DMS53 treated with DMSO at 0.1 percent for 48 hours (cell line): ENCODE measurements around the gene PCDHGC5.
A peak's percentile ranks its signal among the peaks of the same experiment; 100 is the strongest.

Source experiments
- DNase-seq: peaks from one replicate; lab custom pipeline; 2025; ENCODE audit not compliant: unreplicated experiment; lab: John Stamatoyannopoulos, UW

Gene PCDHGC5

DNA sequence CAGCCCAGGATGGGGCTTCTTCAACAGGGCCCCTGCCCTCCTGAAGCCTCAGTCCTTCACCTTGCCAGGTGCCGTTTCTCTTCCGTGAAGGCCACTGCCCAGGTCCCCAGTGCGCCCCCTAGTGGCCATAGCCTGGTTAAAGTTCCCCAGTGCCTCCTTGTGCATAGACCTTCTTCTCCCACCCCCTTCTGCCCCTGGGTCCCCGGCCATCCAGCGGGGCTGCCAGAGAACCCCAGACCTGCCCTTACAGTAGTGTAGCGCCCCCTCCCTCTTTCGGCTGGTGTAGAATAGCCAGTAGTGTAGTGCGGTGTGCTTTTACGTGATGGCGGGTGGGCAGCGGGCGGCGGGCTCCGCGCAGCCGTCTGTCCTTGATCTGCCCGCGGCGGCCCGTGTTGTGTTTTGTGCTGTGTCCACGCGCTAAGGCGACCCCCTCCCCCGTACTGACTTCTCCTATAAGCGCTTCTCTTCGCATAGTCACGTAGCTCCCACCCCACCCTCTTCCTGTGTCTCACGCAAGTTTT is 23.6 kb downstream of the PCDHGC5 start:
- DNase-seq, result peak; percentile 52

DNA sequence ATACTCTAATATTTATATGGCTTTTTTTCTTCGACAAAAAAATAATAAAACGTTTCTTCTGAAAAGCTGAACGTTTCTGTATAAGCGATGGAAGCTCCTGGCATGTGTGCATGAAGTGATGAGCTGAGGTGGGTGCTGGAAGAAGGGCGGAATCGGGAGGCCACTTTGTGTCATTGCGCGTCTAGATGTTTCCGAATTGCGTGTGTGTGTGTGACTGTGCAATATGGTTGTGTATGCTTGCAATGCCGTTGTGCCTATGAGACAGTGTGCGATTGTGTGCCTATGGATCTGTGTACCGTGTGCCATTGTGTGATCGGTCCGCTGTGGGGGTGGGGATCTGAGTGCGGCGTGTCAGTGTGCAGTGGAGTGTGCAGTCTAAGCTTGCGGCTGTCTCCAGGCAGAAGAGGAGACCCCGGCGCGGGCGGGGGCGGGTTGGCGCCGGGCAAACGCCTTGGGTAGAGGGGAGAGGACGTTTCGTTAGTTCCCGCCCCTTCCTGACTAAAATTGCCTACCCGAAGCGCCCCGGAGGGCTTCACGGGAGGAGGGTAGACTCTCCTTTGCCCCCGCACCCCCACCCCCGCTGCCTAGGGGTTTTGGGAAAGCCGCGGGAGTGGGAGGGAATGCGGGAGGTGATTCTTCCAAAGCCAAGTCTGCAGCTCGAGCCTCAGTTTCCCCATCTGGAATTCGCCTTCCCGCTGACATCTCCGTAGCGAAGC is 24.2 kb downstream of the PCDHGC5 start:
- DNase-seq, result no peak

DNA sequence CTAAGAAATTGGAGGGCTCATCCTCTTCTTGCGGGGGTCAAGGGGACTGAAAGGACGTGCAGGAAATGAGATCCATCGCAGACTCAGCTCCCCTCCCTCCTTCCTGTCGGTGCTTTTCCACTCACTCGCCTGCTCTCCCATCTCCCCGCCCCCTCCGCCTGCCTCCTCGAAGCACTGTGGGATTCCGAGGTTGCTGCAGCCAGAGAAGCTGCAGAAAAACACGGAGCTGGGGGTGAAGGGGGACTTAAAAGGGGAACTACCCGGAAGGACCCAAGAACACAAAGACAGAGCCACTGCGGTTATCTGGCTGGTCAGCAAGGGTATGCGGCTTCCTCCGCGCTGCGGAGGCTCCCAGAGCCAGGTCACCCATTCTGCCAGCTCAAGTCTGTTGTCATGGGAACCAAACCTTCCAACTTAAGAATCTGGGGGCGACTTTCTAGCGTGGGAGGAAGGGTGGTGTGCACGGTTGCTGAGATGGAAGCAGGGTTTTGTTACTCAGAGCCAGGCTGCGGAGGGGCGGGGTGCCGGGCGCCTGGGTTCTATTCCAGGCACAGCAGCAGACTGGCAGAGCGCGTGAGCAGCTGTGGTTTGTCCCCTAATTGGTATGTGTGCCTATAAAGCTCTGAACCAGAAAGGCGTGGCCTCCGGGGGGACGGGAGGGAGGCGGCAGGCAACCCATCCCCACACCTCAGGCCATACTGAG is 24.9 kb downstream of the PCDHGC5 start:
- no peak for DNase-seq

DNA sequence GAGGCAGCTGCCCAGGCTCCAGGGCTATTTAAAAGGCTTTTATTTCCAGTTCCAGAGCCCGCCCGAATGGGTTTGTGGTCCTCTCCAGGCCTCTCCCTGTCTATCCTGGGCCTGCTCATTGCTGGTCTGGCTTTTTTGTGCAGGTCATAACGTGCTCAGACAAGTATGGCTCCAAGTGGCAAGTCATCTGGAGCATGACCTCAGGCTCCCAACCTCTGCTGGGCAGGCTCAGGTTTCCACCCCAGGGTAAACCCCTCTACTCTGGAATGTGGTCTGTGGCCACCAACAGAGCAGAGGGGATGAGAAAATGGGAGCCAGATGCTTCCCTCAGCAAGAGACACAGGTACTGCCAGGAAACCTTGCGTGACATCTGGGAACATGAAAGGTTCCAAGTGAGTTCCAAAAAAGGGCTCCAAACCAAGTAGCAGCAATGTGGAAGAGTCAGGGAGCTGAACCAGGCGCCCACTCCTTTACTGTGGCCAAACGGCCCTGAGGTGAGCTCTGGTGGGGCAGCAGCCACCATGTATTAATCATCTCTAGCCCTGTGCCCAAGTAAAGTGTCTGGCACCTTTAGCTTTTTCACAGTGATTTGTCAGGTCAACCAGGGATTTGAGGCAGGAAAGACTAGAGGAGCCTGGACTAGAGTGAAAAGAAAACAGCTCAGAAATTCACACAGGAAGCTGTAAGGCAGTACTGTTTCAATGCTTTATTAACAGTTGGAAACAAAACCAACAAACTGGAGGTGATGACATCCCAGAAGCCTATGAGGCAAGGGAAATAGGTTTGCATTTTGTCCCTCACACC is 25.7 kb downstream of the PCDHGC5 start:
- no peak for DNase-seq

DNA sequence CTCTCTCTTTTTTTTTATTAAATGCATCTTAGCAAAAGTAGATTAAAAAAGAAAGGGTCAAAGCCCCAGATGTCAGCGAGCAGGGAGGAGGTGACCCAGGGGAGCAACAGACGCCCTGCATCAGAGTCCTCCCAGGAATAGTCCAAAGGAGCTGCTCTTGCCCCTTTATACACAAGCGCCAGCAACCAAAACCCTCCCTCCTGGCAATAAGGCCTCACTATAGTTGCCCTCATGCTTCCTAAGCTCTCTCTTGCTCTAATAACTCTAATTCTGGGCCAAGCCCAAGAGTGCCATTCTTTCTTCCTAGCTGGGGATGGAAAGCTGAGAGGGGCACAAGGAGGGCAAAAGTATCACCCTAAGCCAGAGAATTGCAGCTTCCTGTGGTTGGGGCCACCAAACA is 26.3 kb downstream of the PCDHGC5 start:
- DNase-seq, result no peak

DNA sequence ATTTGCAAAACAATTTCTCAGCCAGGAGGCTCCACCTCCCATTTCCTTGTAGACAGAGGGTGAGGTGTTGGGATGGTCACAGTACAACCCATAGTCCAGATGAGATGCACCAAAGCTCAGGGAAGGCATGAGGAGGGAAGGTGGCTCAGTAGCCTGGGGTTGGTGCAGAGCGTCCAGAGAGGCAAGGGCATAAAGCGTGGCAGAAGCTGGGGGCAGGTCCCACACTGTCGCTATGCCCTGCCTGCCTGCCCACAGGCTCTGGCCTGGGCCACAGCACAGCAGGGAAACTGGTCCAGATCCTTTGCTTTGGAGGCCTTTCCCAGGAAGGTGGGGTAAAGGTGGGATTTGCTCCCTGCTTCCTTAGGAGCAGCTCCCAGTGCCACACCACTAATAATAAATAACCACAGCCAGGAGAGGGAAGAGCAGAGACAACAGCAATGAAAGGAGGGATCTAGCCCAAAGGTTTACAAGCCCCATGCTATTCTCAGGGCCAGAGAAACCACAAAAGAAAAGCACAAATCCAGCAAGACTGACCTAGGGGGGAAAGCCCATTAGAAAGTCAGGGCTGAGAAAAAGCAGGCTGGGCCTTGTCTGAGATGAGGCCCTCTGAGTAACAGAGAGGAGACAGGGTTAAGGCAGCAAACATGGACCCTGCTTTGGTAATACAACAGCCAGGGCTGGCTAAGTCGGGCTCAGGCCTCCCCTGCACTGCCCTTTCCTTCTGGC is 27.2 kb downstream of the PCDHGC5 start:
- DNase-seq, result no peak

DNA sequence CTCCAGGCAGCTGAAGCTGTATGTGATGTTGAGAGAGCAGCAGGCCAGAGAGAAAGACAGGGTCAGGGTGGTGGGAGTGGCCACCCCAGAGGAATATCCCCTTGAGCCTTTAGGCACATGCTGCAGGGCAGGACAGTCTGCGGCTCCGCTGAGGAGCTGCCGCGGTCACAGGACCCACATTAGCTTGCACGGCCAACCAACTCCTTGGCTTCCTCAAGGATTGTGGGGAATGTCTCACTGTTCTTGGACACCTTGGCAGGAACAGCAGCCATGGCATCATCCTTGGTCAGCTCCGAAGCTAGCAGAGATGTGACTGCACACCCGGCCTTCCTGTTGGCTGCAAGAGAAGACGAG is 27.8 kb downstream of the PCDHGC5 start:
- no peak for DNase-seq

DNA sequence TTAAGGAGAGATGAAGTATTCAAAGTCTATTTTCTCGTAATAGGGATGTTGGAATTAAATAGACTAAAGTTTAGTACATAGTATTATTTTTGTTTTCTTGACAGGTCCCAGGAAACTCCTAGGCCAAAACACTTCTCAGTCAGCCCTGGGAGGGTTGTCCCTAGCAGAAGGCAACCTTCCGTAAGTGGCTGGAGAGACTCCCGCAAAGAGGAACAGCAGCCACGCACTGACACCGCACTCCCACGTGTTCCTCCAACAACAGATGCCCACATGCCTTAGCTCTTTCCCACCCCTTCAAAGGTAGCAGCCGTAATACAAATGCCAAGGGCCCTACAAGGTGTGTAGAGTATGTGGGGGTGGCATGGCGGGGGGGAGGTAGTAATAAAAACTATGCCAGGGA is 28.4 kb downstream of the PCDHGC5 start:
- DNase-seq, result no peak

DNA sequence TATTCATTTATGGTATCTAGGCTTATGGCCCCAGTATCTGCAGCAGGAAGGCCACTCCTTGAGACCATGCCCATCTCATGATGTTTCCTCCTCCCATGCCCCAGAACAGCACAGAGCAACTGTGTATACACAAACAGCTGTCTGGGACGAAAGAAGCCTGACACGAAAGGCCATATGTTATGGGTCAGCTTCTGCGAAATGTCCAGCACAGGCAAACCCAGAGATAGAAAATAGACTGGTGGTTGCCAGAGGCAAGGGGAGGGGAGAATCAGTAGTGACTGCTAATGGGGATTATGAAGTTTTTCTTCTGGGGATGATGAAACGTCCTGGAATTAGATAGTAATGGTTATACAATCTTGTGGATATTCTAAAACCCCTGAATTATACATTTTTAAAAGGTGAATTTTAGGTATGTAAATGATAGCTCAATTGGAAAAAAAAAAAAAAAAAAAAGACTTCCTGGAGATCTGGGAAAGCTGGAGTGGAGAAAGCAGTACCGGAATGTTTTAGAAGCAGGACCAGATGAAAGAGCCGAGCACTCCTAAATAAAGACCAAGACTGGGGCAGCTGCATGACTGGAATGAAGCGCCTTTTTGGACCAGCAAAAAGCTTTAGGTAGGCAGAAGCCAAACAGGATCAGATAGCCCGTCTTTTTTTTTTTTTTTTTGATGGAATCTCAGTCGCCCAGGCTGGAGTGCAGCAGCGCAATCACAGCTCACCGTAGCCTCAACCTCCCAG is 29.2 kb downstream of the PCDHGC5 start:
- no peak for DNase-seq

DNA sequence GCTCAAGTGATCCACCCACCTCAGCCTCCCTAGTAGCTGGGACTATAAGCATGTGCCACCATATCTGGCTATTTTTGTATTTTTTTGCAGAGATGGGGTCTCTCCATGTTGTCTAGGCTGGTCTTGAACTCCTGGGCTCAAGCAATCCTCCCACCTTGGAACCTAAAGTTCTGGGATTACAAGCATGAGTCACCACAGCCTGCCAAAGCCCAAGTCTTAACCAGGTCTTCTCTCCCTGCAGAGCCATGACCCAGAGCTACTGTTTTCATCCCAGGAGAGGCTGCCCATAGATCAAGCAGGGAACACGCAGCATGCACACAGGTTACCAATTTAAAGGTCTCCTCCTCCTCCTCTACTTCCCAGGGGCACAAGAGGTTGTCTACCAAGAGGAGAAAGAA is 29.7 kb downstream of the PCDHGC5 start:
- no peak for DNase-seq

DNA sequence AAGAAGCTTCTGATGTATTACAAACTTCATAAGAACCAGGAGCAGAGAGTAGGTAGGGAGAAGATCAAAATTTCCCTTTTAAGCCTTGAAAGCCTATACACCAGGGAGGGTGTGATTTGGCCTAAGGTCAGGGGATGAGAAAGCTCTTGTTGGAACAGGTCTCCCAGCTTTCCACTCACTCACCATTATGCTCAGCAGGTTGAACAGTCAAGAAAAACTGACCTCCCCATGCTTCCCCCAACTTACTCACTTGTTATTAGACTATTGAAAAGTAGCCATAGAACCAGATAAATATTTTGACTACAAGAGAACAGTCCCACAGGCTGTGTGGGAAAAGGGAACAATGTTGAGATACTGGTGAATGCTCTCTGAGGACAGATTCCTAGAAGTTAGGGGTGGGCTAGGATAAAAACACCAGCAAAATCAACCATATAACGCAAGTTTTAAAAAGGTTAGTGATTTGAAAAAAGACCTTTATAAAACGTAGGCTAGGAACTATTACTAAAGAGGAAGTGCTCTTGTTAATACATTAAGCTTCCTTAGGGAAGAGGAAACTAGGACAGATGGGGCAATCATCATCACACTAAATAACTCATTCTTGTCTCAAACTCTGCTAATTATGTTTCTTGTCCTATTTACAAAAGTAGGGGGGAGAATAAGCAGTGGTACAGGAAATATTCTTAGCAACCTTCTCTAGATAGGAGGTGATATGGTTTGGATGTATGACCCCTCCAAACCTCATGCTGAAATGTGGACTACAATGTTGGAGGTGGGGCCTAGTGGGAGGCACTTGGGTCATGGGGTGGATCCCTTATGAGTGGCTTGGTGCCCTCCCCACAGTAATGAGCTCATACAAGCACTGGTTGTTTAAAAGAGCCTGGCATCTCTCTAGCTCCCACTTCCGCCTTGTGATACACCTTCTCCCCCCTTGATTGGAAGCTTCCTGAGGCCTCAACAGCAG is 31.0 kb downstream of the PCDHGC5 start:
- DNase-seq, result no peak

DNA sequence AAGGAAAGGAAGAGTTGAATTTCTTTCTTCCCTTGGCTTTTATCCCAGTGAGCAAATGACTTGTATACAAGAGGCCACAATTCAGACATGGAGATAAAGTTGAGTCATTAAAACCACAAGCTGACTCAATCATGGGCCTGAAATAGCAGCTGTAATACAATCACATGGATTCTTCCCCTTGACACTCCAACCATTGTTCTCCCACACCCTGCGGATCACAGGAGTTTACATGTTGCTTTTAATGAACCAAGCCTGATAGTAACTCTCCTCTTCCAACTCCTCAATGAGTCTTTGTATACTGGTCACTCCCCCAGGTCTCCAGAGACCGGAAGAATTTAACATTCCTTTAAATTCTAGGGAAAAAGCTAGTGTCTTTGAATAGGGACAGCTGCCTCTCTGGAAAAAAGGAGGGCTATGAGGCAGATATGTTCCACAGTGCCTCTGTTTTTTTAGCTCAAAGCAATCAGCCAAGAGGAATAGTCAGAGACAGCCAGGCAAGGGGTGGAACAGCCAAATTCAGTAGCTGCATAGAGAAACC is 32.4 kb downstream of the PCDHGC5 start:
- DNase-seq, result no peak

DNA sequence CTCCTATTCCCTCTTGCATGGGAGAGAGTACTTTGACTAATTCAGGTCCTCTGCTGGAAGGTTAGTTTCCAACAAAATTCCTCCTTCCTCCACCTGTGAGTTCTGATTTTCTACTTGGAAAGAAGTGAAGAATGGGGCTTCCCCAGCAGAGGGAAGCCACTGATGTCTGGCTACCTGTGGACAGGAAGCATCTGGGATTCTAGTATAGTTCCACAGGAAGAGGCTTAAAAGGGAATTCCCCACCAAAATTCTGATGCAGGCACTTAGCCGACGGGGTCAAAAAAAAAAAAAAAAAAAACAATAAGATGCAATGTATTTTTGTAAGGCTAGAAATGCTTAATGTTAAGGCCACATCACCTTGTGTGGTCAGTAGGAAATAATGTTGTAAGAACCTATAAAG is 33.4 kb downstream of the PCDHGC5 start:
- DNase-seq, result no peak

DNA sequence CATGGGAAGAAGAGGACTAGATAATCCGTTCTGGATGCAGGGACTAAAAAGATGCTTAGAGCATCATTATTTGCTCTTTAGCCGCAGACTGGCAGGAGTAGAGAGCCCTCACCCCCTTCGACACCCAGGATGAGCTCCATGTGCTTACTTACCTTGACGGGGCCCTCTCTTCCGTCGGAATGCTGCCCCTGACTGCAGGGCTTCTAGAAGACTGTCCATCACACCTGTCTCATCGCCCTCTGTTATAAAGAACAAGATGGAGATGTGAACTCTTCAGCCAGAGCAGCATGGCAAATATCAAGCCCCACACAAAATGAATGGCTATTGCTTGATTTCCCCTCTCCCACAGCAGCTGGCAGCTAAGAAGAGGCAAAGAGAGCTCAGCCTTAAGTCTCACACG is 35.1 kb downstream of the PCDHGC5 start:
- DNase-seq, result no peak

DNA sequence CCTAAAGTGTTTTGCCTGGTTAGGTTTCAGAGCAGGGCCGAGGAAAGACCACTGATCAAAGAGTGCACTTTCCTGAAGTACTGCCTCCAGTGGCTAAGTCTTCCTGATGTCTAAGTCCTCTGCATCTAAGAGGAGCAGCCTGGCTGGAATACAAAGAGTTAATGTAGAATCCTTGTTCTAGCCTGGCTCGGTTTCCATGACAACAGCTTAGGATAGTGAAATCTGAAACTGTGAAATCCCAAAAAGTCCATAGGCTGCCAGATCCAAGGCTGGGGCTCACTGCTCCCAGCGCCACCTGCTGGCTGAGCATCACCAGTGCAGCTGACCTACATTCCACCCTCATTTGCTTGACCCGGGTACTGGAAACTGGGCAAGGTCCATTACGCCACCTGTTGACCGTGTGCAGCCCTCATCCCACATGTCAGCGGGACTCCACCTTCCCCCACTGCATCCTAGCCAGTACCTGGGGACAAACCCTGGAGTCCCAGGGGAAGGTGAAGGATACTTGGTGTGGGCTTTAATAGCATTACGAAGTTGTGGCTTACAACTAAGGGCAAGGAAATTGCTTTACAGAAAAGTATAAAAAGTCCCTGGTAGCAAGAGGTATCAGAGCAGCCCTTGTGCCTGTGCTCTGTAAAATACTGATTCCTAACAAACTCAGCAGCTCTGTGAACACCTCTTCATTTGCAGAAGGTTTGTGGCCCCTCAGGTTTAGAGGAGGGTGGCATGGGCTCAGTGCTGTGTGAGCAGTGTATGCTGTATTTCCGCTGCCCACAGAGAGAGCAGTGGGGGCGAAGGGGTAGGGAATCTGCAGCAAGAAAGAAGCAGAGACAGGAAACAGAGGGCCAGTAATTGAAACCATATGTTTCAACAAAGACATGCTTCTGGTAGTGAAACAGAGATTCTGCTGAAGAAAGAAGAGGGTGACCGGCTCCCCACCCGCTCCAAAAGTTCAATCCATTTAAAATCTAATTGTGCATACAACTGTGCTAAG is 36.0 kb downstream of the PCDHGC5 start:
- peak; percentile 86 for DNase-seq

DNA sequence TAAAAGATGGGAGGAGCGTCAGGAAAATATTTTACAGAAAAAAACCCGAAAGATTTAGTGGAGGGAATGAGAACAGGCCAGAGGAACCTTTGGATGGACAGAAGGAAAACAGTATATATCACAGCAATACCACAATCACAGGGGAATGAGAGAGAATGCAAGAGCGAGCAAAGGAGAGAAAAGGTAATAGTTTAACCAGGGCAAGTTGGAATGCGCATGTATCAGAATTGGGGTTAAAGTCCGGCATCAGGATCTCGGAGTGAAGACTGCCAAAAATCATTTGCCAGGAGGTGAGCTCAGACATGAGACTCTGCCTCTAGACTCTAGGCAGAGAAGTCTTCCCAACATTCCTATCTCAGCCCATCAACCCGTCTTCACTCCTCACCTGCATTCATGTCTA is 36.8 kb downstream of the PCDHGC5 start:
- DNase-seq, result no peak

DNA sequence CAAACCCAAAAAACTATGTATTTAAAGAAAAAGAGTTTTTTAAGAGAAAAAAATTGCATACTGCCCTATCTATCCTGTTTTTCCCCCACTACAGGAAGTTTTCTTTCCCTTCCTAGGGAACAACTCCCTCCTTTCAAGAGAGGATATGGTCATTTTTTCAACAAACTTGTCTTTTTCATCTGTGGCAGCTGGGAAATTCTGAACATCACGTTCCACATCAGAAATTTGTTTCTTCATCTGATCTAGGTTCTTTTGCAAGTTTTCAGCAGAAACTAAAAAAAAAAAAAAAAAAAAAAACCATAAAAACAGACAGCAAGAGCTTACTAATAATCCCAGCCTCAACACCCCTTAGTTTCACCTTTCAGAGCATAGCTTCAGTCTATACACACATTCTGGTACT is 38.5 kb downstream of the PCDHGC5 start:
- DNase-seq, result no peak
